ENCODE measurements around the gene HTT. TPM values are rescaled to one million over a fixed set of nuclear protein-coding genes. Genes with fewer than 3 reads are reported as not detected.
A peak's percentile ranks its signal among the peaks of the same experiment; 100 is the strongest.

The HTT gene
- total and polyA plus RNA-seq, 2 of the 8 experiments (the other 6 are each of a cell fraction or from before 2014, with no cell fraction given): 24.0 to 71.0 TPM

- no peak overlapping the region for H3K27ac ChIP-seq (ENCODE audit: low read depth, low read length)
- no peak overlapping the region for H3K18ac ChIP-seq (ENCODE audit: extremely low read depth, low read length)
- DNase-seq (ENCODE audit: low read depth in 1 of 2, low spot score in 2 of 2): peak in 1 of 2 experiments; percentile 23
- no peak overlapping the region for H3K9ac ChIP-seq (replicated peaks in 1 of 4; ENCODE audit: extremely low read depth in 1 of 4, low read depth in 3 of 4, low read length in 3 of 4)
- H2BK15ac ChIP-seq (ENCODE audit: low read length): no peak overlapping the region
- H2AFZ ChIP-seq (ENCODE audit: low read length): no peak overlapping the region
- no peaks in the 10 kb centered on the region for H3K23me2 ChIP-seq (ENCODE audit: low read depth, low read length)
- H3K27me3 ChIP-seq (replicated peaks in 1 of 4; ENCODE audit: control insufficient read depth in 3 of 4, extremely low read depth in 1 of 4, insufficient read depth in 3 of 4, low read length in 3 of 4): no peaks in the 10 kb centered on the region
- no peak overlapping the region for H3K56ac ChIP-seq (replicated peaks; ENCODE audit: insufficient read length, low read depth, low read length)
- no peaks in the 10 kb centered on the region for H3K79me1 ChIP-seq (ENCODE audit: low read depth, low read length)
- H2BK5ac ChIP-seq (ENCODE audit: low read depth, low read length): no peak overlapping the region
- H3K79me2 ChIP-seq (ENCODE audit: control insufficient read depth in 1 of 2, insufficient read depth in 2 of 2, low read length in 2 of 2): no peaks in the 10 kb centered on the region
- no peak overlapping the region for H3K4me2 ChIP-seq (ENCODE audit: insufficient read depth in 1 of 2, low read depth in 2 of 2, low read length in 2 of 2)
- no peak overlapping the region for H4K91ac ChIP-seq (replicated peaks; ENCODE audit: insufficient read length, low read length)
- H3K23ac ChIP-seq (ENCODE audit: insufficient read length): no peak overlapping the region
- H3K4ac ChIP-seq (replicated peaks; ENCODE audit: insufficient read length, low read depth, low read length): no peak overlapping the region
- no peaks in the 10 kb centered on the region; a peak in 1 of 4 replicates for H3K9me3 ChIP-seq (ENCODE audit: insufficient read depth in 2 of 2, low read depth in 1 of 2, low read length in 1 of 2)
- no peak overlapping the region for H2BK12ac ChIP-seq (ENCODE audit: low read depth, low read length)
- H4K8ac ChIP-seq (ENCODE audit: extremely low read depth, insufficient read depth, low read length): 0 out of 2 replicates have a peak overlapping the region, but pooled peaks have one; percentile 45
- H3K4me3 ChIP-seq (ENCODE audit: extremely low read depth in 1 of 4, insufficient read depth in 2 of 4, low read depth in 3 of 4, low read length in 4 of 4): no peak overlapping the region
- H4K5ac ChIP-seq (ENCODE audit: insufficient read length, low read depth, low read length): no peak overlapping the region
- no peak overlapping the region for H3K14ac ChIP-seq (ENCODE audit: insufficient read length)
- CTCF ChIA-PET (ENCODE audit: partially characterized antibody): interaction anchor here (0.6 to 1.2 kb wide), 2 partner anchors 15 to 16 kb away, joined by 3 to 5 read pairs; no protein-coding TSS in a partner anchor
- H2BK120ac ChIP-seq (replicated peaks; ENCODE audit: low read depth, low read length): no peak overlapping the region
- POLR2A ChIA-PET (ENCODE audit: partially characterized antibody): no interaction called here
- FAIRE-seq: no peak
- no peaks in the 10 kb centered on the region for H3K36me3 ChIP-seq (ENCODE audit: control insufficient read depth in 2 of 4, insufficient read depth in 4 of 4, low read length in 3 of 4)
- no peaks in the 10 kb centered on the region for H3K4me1 ChIP-seq (replicated peaks in 1 of 4; ENCODE audit: control insufficient read depth in 3 of 4, insufficient read depth in 4 of 4, low read length in 3 of 4)
- no peak overlapping the region for H2BK20ac ChIP-seq (ENCODE audit: low read length)
- 88% methylated on average over 9 of the region's 9 CpGs; no CpG with 5 or more reads in 1 of the 2 experiments for WGBS, 2 experiments (ENCODE audit: extremely low coverage in 1 of 2, insufficient coverage in 1 of 2, insufficient read length in 1 of 2, insufficient replicate concordance in 2 of 2, low coverage in 1 of 2, low lambda C conversion rate in 2 of 2, missing lambda C conversion rate in 1 of 2)
- no peaks in the 10 kb centered on the region for H4K20me1 ChIP-seq (replicated peaks in 1 of 2; ENCODE audit: control insufficient read depth in 1 of 2, insufficient read depth in 2 of 2, low read length in 2 of 2)
- no peak overlapping the region for H2AK5ac ChIP-seq (ENCODE audit: low read depth, low read length)
- no peak for TF ChIP-seq CHD1 (IDR thresholded peaks at IDR 0.05; ENCODE audit: low read depth, low read length)
- no peak for TF ChIP-seq ASH2L (IDR thresholded peaks at IDR 0.05; ENCODE audit: low read length)
- no peak for TF ChIP-seq HDAC6 (IDR thresholded peaks at IDR 0.05; ENCODE audit: low read depth, low read length)
- no peak for TF ChIP-seq PHF8 (conservative IDR thresholded peaks at IDR 0.05; ENCODE audit: low read depth, low read length)
- TF ChIP-seq JUND (IDR thresholded peaks at IDR 0.05; ENCODE audit: low read length): no peak
These were observed 202.5 kb downstream of the HTT start for GRCh38 chr4:3276986-3277385.
